ENCODE data around the gene PLEKHG5.

PLEKHG5 gene

GRCh38 chr1:6509919-6510291 is 18.4 kb upstream of the PLEKHG5 start:
- no peak for DNase-seq

GRCh38 chr1:6509220-6509918 is 17.9 kb upstream of the PLEKHG5 start:
- DNase-seq: no peak

- DNase-seq: no peak
Observed at GRCh38 chr1:6508816-6509189, 17.3 kb upstream of the PLEKHG5 start.

GRCh38 chr1:6508154-6508815 is 16.8 kb upstream of the PLEKHG5 start:
- DNase-seq: peak; percentile 10

GRCh38 chr1:6507461-6507911 is 16.0 kb upstream of the PLEKHG5 start:
- DNase-seq: no peak

GRCh38 chr1:6507037-6507428 is 15.6 kb upstream of the PLEKHG5 start:
- DNase-seq: no peak

- no peak for DNase-seq
Observed at GRCh38 chr1:6506210-6507036, 15.0 kb upstream of the PLEKHG5 start.

- no peak for DNase-seq
Observed at GRCh38 chr1:6505367-6506209, 14.1 kb upstream of the PLEKHG5 start.

GRCh38 chr1:6504887-6505286 is 13.4 kb upstream of the PLEKHG5 start:
- no peak for DNase-seq

GRCh38 chr1:6503884-6504602 is 12.6 kb upstream of the PLEKHG5 start:
- DNase-seq: no peak

- DNase-seq: no peak
Observed at GRCh38 chr1:6502000-6502891, 10.8 kb upstream of the PLEKHG5 start.

- DNase-seq: no peak
Observed at GRCh38 chr1:6501279-6501813, 9.9 kb upstream of the PLEKHG5 start.

- no peak for DNase-seq
Observed at GRCh38 chr1:6500544-6501278, 9.2 kb upstream of the PLEKHG5 start.

GRCh38 chr1:6499296-6499695 is 7.8 kb upstream of the PLEKHG5 start:
- DNase-seq: no peak

- DNase-seq: no peak
Observed at GRCh38 chr1:6498576-6499111, 7.2 kb upstream of the PLEKHG5 start.

GRCh38 chr1:6497867-6498575 is 6.6 kb upstream of the PLEKHG5 start:
- DNase-seq: no peak

GRCh38 chr1:6497215-6497866 is 5.9 kb upstream of the PLEKHG5 start:
- DNase-seq: peak; percentile 53

GRCh38 chr1:6496890-6497214 is 5.4 kb upstream of the PLEKHG5 start:
- no peak for DNase-seq

GRCh38 chr1:6496365-6496721 is 4.9 kb upstream of the PLEKHG5 start:
- no peak for DNase-seq
